H1 (cell line): ENCODE measurements around the gene BCAS3.

Experiments used
- CBX8 ChIP-seq: fragments of 300-800, 300-1000 bp; sonication (generic); IDR thresholded peaks from 2 replicates; pipeline ENCODE4 v1.7.1; 2016; ENCODE audit warnings: low read depth, low read length, borderline replicate concordance
- POLR2A ChIP-seq, 2 experiments: IDR thresholded peaks; 1 replicate in 1 of 2; 2 replicates in 1 of 2; pipeline ENCODE4 v1.6.1; 2011; ENCODE audit warnings: low read depth in 2 of 2, low read length in 2 of 2, mild to moderate bottlenecking in 2 of 2; ENCODE audit errors: control extremely low read depth in 1 of 2
- RBBP5 ChIP-seq: IDR thresholded peaks from 2 replicates; pipeline ENCODE4 v1.7.1; 2012; ENCODE audit warnings: low read depth, mild to moderate bottlenecking, inconsistent platforms, low read length, moderate library complexity, borderline replicate concordance
- SIX5 ChIP-seq: IDR thresholded peaks from 2 replicates; pipeline ENCODE4 v1.6.1; 2011; ENCODE audit warnings: mild to moderate bottlenecking, low read depth, low read length
- TF ChIP-seq, protein P1 (sequence below), 3 experiments: IDR thresholded peaks; 1 replicate in 2 of 3; 2 replicates in 1 of 3; pipeline versions ENCODE4 v1.5.1 to v1.6.1; 2011; ENCODE audit warnings: low read length in 3 of 3, mild to moderate bottlenecking in 3 of 3, inconsistent platforms in 2 of 3, low read depth in 1 of 3, moderate library complexity in 1 of 3; ENCODE audit not compliant: insufficient read depth in 1 of 3; ENCODE audit errors: control extremely low read depth in 1 of 3

DNA sequence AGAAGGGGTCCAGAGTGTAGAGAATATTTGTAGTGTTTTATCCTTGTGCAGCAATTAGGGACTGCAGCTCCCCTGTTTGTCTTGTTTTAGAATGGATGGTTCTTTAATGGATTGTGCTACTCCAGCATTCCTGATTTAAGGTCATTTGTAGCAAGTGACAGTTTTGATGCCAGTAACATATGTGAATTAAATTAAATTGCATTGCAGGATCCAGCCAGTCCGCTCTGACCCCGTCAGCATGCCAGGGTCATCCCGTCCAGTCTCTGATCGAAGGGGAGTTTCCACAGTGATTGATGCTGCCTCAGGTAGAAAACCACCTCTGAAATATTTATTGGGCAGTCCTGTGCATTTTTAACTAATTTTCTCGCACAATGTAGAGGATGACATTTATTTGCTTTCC lies 406.6 kb downstream of the BCAS3 start:
- TF ChIP-seq, protein P1, sequence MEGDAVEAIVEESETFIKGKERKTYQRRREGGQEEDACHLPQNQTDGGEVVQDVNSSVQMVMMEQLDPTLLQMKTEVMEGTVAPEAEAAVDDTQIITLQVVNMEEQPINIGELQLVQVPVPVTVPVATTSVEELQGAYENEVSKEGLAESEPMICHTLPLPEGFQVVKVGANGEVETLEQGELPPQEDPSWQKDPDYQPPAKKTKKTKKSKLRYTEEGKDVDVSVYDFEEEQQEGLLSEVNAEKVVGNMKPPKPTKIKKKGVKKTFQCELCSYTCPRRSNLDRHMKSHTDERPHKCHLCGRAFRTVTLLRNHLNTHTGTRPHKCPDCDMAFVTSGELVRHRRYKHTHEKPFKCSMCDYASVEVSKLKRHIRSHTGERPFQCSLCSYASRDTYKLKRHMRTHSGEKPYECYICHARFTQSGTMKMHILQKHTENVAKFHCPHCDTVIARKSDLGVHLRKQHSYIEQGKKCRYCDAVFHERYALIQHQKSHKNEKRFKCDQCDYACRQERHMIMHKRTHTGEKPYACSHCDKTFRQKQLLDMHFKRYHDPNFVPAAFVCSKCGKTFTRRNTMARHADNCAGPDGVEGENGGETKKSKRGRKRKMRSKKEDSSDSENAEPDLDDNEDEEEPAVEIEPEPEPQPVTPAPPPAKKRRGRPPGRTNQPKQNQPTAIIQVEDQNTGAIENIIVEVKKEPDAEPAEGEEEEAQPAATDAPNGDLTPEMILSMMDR (IDR thresholded peaks at IDR 0.05; ENCODE audit: control extremely low read depth in 1 of 3, insufficient read depth in 1 of 3, low read depth in 1 of 3, low read length in 3 of 3): no peak
- TF ChIP-seq RBBP5 (no peak), POLR2A (IDR thresholded peaks at IDR 0.05; ENCODE audit: control extremely low read depth in 1 of 2, low read depth in 2 of 2, low read length in 2 of 2) (no peak), CBX8 (no peak), SIX5 (no peak)
